Nephron (organoid): ENCODE data around the gene RAB37.

Source experiments
- H3K27ac Mint-ChIP-seq, 3 experiments: 2 replicates each; pipeline ENCODE4 v1.8.0; 2020; ENCODE audit warnings: mixed read lengths in 3 of 3, mild to moderate bottlenecking in 2 of 3, moderate library complexity in 1 of 3
- H3K27me3 Mint-ChIP-seq: 2 replicates; pipeline ENCODE4 v1.8.0; 2021; ENCODE audit warnings: low read depth, mild to moderate bottlenecking, moderate library complexity, mixed read lengths
- H3K36me3 Mint-ChIP-seq: 2 replicates; pipeline ENCODE4 v1.8.0; 2020; ENCODE audit warnings: low read depth, mixed read lengths
- H3K4me1 Mint-ChIP-seq: 2 replicates; pipeline ENCODE4 v1.8.0; 2020; ENCODE audit warnings: mixed read lengths
- H3K4me3 Mint-ChIP-seq, 3 experiments: 2 replicates each; pipeline ENCODE4 v1.8.0; 2020; ENCODE audit warnings: mild to moderate bottlenecking in 3 of 3, mixed read lengths in 3 of 3, moderate library complexity in 2 of 3
- H3K9me3 Mint-ChIP-seq: 2 replicates; pipeline ENCODE4 v1.8.0; 2020; ENCODE audit warnings: mixed read lengths
- TF ChIP-seq, protein P1 (sequence below), 3 experiments: fragments of 200-600 bp; sonication (generic); IDR thresholded peaks; one replicate each; pipeline ENCODE4 v1.5.0; 2021; ENCODE audit warnings: antibody characterized with exemption in 3 of 3; ENCODE audit not compliant: unreplicated experiment in 3 of 3

The RAB37 gene

DNA sequence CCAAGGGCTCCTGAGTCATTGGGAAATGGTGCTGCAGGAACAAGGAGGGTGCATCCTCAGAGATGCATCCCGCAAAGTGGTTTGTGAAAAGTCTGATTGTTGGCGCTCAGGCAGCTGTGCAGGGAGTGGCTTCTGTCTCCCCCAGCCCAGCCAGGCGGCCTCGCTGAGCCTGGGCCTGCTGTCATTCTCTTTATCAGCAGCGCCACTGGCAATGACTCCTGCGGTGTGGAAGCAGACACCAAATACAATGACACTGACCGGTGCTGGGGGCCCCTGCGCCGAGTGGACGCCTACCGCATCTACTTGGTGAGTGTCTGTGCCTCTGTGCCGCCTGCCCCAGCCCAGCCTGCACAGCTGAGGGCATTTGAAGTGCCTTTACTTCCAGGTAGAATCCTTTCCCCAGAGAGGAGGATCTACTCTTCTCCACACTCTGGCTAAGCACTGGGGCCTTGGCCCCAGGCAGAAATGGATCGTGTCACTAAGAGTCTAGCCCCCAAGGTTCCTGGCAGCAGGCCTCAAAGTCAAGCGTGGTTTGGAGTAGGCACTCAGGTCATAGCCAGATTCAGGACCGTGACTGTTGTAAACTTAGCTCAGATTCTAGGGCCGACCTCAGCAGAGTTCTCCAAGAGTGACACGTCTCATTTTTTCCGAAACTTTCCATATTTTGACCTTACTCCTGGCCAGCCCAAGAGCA is 58.4 kb downstream of the RAB37 start:
- Mint-ChIP-seq H3K36me3 (peaks cover 52% of the 10 kb centered on the region), H3K27ac (no peak overlapping the region), H3K4me3 (no peak overlapping the region), H3K9me3 (no peaks in the 10 kb centered on the region), H3K4me1 (no peaks in the 10 kb centered on the region), H3K27me3 (peaks cover 3% of the 10 kb centered on the region)
- TF ChIP-seq, protein P1, sequence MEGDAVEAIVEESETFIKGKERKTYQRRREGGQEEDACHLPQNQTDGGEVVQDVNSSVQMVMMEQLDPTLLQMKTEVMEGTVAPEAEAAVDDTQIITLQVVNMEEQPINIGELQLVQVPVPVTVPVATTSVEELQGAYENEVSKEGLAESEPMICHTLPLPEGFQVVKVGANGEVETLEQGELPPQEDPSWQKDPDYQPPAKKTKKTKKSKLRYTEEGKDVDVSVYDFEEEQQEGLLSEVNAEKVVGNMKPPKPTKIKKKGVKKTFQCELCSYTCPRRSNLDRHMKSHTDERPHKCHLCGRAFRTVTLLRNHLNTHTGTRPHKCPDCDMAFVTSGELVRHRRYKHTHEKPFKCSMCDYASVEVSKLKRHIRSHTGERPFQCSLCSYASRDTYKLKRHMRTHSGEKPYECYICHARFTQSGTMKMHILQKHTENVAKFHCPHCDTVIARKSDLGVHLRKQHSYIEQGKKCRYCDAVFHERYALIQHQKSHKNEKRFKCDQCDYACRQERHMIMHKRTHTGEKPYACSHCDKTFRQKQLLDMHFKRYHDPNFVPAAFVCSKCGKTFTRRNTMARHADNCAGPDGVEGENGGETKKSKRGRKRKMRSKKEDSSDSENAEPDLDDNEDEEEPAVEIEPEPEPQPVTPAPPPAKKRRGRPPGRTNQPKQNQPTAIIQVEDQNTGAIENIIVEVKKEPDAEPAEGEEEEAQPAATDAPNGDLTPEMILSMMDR (IDR thresholded peaks at IDR 0.05; ENCODE audit: unreplicated experiment in 3 of 3): no peak

DNA sequence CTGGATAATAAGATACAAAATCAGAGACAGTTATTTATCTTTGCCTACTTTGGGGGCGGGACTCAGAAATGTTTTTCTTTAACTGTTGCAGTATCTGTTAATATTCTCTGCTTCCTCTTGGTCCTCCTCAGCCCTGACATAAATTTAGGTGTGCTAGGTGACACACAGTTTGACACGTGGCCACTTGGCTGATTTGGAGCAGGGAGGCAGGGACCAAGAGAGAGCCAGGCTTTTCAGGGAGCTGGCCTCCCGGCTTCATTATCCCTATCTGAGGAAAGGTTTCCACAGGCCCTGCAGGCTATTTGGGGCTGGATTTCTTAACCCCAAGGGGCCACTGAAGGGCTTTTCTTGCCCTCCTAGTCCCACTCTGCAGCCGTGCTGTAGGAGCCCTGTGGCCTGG is 59.2 kb downstream of the RAB37 start:
- TF ChIP-seq, protein P1 (IDR thresholded peaks at IDR 0.05; ENCODE audit: unreplicated experiment in 3 of 3): no peak
- Mint-ChIP-seq H3K27ac (no peak overlapping the region), H3K4me1 (no peaks in the 10 kb centered on the region), H3K4me3 (no peak overlapping the region), H3K27me3 (peaks cover 6% of the 10 kb centered on the region), H3K9me3 (no peaks in the 10 kb centered on the region), H3K36me3 (peaks cover 51% of the 10 kb centered on the region)

DNA sequence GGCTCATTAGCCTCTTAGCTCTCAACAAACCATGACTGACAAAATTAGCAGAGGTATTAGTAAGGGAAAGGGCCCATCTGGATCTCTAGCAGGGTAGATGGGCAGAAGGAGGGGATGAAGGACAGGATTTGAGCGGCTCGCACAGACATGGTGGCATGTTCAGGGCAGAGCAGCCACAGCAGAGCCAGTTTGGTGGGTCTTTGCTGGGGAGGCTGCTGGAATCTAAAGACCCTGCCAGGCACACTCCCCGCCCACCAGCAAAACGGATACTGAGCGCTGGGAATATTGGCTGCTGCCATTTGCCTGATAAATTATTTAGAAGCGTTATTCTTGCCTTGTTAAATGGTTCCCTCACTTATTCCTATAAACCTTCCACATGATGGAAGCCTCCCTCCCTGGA is 59.8 kb downstream of the RAB37 start:
- Mint-ChIP-seq H3K9me3 (no peaks in the 10 kb centered on the region), H3K4me1 (no peaks in the 10 kb centered on the region), H3K27ac (no peak overlapping the region)

More for the DNA sequence above, 59.8 kb downstream of the RAB37 start:
- TF ChIP-seq, protein P1 (IDR thresholded peaks at IDR 0.05; ENCODE audit: unreplicated experiment in 3 of 3): no peak
- H3K27me3 Mint-ChIP-seq: peaks cover 10% of the 10 kb centered on the region
- peaks cover 51% of the 10 kb centered on the region for H3K36me3 Mint-ChIP-seq
- no peak overlapping the region for H3K4me3 Mint-ChIP-seq
